Stimulated activated CD4-positive, alpha-beta T cell treated with anti-CD3 and anti-CD28 coated beads, Interleukin-15, amount 100 ng/mL, for 1 hour (primary cell): Measurements from ENCODE around the gene SLC37A1.
A peak's percentile ranks its signal among the peaks of the same experiment; 100 is the strongest.

Experiments
- DNase-seq, 2 donors: peaks; one replicate each; pipeline ENCODE4 v3.0.0-alpha.2; 2020; ENCODE audit warnings: low read depth in 1 of 2, low spot score in 1 of 2

SLC37A1 gene

DNA sequence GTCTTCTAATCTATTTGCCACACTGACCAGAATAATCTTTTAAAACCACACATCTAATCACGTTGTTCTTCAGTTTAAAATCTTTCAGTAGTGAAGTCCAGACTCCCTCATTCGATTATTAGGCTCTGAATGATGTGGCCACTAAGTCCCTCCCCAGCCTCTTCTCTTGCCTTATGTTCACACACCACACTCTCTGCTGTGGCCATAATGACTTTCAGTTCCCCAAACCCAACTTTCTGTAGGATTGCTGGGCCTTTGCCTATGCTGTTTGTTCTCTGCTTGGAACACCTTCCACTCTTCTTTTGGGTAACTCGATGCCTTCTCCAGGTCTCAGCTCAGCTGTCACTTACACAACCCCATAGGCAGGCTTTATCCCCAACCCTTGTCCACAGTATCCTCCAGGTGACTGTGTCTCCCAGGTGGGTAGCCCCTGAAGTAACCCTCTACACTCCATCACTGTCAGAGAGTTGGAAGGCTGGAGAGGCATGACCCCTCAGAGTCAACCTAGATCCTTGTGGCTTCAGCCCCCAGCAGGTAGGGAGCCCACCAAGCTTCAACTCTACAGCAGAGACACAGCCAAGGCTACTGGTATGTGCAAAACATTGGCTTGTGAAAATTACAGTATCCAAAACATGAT, 8.4 kb upstream of the SLC37A1 start:
- no peak for DNase-seq

DNA sequence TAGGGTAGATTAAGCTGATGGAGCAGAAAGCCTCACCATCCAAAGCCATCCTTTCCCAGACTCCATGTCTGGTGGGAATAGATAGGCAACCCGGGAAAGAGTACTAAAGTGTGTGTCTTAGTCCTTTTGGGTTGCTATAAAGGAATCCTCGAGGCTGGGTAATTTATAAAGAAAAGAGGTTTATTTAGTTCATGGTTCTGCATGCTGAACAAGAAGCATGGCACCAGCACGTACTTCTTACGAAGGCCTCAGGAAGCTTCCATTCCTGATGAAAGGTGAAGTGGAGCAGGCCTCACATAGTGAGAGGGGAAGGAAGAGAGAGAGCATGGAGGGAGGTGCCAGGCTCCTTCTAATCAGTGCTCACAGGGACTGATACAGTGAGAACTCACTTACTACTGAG, 6.2 kb upstream of the SLC37A1 start:
- no peak for DNase-seq

DNA sequence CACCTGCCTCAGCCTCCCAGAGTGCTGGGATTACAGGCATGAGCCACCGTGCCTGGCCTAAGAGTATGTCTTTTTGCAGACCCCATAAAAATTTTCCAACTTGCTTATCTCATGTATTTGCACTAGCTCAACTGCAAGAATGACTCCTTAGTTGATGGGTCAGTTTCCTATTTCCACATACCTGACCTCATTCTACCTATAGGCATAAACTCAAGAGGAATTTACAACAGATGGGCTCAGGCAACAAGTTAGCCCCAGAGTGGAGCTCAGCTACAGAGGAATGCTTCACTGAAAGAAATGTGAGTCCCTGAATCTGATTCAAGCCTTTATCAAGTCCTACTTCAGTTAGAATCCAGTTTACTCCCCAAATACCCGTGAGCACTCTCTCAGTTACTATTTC, 5.3 kb upstream of the SLC37A1 start:
- no peak for DNase-seq

DNA sequence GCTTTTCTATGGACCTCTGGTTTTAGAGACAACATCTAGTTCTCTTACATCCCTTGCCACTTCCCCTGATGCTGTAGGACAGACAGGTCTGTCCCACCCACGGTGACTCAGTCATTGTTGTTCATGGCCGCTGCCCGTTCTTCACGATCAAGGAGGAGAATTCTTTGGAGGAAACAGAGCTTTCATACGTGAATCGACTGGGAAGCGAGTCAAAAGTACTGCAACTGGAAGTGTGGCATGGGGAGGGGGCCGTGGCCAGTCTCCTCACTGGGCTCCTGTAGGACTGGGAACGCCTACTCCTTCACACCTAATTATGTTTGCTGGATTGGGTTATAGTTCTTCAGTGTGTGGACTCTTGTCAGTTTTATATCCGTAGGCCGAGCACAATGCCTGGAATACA, 4.4 kb upstream of the SLC37A1 start:
- DNase-seq, result no peak

DNA sequence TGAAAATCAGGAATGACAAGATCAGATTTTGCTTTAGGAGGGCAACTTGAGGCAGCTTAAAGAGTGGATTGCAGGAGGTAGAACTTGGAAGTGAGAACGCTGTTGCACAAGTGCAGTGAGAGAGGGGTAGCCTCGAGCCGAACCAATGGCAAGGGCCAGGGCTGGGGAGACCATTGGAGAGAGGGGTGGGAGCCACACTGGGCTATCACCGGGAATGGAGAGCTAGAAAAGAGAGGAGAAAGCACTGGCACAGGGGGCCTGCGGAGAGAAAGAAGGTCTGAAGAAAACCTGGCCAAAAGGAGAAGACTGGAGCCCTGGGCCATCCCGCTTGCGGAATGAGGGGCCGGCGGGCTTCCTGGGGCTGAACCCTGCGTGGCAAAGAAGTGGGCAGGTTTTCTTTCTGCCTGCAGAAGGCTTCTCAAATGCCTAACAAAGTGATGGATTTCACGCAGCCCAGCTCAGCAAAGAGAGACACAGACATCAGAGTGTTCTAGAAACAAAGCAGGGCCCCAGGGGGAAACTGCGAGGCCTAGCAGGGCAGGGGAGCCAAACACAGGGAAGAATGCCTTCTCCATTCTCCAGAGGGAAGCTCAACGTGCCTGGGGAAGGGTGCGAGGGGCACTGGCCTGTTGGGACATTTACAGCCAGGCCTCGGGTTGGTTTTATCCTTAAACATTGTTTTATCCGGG, 1.2 kb upstream of the SLC37A1 start:
- DNase-seq, result no peak

DNA sequence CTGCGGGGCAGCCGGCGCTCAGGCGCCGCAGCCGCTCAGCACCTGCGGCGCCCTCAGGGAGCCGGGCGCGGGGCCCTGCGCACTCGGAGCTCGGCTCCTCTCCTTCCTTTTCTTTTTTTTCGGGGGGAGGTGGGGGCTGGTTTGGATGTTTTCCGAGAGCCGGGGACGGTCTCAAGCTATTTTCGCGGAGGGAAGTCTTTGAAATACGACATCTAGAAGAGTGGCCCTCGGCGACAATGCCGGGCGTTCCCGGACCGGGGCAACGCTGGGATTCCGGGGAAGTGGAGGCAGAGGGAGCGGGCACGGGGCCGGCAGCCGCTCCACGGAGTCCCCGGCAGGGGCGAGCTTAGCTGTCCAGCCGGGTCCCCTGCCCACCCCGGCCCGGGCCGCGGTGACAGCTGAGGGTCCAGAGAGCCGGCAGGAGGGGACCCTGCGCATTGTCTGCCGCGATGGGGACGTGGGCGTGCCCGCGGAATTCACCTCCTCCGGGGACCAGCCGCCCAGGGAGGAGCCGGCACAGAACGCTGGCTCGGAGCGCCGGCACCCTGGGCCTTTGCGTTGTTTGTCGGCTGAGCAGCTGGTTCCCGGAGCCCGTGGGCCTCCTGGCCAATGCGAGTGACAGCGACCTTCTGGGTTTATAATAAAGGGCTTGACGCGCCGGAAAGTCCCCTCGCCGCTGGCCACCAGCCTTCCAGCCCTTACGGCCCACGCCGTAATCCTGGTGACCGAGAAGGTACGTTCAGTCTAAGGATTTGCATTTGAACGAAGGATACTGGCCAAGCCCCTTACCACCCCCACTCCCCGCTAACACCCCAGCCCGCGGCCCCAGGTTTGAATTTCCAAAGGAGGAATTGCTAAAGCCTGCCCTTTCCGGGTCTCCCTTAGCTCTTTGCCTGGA, 582 bp downstream of the SLC37A1 start:
- DNase-seq, result peak in 1 of 2 donors; percentile 64

DNA sequence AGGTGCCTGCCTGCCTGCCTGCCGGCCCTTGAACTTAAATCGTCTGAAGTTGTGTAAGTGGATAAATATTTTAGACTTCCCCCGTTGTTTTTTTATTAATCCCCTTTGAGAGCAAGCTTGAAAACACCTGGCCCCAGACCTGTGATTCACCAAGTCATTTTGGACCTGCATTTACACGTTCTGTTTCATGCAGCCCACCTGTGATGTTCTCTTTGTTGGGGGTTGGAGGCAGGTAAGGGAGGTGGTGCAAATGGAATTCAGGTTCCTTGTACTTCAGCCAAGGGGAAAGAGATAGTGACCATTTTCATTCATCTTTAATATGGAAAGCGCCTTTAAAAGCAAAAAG, 1.2 kb downstream of the SLC37A1 start:
- DNase-seq, result no peak

DNA sequence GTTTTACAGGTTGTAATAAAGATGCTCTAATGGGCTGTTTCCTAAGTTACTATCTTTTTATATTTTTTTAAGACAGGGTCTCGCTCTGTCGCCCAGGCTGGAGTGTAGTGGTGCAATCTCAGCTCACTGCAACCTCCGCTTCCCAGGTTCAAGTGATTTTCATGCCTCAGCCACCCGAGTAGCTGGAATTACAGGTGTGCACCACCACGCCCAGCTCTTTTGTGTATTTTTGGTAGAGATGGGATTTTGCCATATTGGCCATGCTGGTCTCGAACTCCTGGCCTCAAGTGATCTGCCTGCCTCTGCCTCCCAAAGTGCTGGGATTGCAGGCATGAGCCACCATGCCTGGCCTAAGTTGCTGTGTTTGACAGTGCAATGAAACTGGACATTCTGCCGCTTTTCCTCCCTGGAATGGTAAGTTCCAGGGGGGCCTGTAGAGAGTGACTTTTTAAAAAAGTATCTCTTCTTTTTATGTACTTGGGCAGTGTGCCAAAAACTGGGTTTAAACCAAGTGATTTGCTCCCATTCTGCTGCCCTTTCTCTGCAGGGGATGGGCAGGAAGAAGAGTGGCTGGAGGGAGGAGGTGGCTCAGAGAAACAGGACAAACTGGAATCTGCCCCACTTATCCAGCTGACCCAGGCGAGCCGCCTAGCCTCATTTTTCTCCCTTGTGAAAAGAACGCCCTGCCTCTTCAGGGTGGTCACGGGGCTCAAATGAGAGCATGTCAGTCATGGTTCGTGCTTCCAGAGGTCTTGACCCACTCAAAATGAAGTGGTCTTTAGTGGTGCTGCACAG, 2.3 kb downstream of the SLC37A1 start:
- DNase-seq, result no peak

DNA sequence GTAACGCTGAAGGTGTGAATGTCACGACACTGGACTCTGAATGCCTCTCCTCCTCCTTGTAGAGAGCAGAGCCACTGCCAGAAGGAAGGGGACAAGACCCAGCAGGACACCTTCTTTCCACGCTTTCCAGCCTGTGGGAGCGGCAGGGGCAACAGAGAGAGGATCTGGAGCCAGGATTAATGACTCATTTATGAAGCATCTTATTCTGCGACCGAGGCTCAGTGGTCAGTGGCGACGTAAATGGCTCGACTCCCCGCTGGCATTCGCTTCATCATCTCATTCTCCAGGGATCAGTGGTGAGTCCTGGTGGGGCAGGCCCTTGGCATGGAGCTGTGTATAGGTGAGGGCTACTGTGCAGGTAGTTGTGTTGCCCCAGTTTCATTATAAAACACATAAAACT, 4.6 kb downstream of the SLC37A1 start:
- no peak for DNase-seq

DNA sequence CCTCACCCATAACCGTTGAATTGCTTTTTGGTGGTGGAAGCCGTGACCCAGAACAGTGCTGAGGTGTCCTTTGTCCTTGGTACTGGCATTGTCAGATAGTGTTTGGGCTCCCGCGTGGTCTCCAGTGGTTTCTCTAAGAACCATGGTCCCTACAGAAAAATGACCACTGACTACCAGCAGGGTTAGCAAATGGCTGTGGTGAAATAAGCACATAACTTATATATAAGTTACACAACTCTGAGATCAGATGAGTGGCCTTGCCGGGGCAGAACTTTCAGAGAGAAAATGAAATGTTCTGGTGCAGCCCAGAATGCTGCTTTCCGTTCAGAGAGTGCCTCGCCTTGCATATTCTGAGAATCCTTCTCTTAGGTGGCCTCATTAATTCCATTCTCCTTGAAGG, 5.0 kb downstream of the SLC37A1 start:
- no peak for DNase-seq

DNA sequence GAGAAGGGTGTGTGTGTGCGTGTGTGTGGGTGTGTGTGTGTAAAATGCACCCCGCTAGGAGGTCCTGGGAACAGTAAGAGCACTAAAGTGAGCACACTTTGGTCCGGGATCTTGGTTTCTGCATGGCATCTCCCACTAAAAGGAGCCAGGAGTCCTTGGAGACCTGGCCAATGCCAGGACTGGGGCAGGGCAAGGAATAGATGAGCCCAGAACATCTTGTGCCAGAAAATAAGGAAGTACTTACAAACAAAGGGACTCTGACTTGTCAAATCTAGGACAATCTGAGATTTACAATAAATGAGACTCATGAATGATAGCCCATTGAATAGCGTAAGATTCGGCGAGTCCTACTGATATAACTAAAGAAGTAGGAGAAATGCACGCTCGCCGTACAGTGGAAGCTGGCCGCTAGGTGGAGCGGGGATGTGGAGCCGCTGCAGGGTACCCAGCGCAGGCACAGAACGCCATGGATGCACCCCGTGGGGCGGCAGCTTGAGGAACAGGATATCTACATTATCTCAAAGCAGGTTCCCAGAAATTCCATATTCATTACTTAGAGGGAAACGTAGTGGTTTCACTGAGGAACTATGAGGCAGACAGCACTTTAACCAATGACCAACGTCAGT, 7.1 kb downstream of the SLC37A1 start:
- DNase-seq, result no peak

DNA sequence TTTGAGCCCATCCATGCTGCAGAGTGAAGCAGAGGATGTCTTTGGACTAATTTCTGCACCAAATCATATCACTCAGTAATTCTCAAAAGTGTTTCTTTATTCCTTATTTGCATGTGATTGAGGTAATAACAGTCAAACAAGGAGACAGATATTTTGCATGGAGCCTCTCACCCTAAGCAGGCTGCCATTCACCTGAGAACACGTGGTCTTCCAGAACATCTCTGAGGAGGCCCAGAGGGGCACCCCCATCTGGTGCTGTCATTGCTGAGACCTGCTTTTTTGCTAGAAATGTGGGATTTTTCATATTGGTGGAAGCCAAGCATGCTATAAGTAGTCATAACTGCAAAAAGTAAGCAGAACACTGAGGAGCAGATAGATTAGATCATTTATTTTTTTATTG, 7.7 kb downstream of the SLC37A1 start:
- DNase-seq, result no peak

DNA sequence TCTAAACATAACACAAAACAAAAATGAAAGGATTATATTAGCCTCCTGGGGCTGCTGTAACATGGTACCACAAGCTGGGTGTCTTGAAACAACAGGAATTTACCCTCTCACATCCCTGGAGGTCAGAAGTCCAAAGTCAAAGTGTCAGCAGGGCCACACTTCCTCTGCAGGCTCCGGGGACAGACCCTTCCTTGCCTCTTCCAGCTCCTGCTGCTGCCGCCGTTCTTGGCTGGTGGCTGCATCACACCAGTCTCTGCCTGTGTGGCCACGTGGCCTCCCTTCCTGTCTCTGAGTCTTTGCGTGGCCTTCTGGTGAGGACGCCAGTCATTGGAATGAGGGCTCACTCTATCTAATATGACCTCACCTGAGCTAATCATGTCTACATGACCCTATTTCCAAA, 8.2 kb downstream of the SLC37A1 start:
- no peak for DNase-seq

DNA sequence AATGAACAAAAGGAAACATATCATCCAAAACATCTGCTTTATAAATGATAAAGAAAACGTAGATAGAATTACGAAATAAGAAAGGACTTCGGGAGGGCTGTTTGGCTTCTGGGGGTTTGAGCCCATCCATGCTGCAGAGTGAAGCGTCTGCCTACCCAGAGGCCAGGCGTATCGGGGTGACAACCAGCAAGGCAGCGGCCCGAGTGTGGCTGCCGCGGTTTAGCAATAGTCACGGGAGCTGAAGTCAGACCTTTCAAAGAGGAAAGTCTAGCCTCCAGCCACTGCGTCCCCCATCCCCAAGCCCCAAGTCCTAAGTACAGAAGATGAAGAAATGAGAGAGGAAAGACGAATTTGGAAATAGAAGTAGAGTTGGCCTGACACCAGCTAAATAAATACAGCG, 8.6 kb downstream of the SLC37A1 start:
- DNase-seq, result no peak

DNA sequence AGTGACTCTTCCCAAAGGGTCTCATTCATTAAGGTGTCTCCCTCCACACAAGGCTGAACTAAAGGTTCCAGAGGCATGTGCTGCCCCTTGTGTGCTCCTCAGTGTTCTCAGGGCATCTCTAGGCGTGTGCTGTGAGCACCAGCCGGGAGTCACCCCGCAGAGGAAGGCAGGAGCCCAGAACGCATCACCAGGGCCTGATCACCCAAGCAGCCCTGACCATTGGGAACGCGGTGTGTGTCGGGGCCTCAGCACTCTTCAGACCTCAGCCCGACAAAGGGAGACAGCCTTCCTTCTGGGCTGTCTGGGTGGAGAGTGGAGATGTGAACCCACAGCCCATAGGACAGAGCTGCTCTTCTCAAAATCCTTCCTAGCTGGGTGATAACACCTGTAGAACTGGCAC, 9.1 kb downstream of the SLC37A1 start:
- DNase-seq, result no peak

DNA sequence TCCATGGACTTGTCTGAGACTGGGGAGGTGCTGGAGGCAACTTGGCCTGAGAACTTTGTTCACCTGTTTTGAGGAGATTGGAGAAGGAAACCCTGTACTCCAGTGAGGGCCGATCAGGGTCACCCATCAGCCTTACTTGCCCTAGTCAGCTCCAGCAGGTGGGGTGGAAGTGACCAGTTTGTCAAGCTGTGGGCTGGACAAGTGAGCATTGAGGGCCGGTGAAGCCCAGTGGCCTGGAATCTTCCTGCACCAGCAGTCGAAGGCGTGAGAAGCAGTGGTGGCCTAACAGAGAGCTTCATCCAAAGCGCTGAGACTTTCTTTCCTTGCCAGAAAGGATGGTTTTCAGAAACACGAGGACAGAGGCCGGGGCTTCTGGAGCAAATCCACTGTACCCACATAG, 9.6 kb downstream of the SLC37A1 start:
- DNase-seq, result no peak

DNA sequence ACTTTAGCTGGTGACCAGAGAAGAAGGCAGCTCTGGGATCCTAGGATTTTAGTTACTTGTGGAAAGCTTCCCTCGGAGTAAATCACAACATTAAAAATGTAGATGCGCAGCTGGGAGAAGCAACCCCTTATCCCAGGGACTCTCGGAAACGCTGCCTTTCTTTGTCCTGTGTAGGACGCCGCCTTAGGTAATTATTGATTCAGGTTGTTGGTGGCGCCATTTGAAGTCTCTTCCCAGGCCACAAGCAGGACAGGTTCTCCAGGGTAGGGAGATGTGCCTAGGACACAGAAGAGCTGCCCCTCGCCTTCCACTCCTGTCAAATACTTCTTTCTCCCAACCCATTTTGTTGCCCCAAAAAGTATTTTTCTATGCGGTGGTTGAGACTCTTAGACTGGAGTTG, 10.3 kb downstream of the SLC37A1 start:
- DNase-seq, result no peak

DNA sequence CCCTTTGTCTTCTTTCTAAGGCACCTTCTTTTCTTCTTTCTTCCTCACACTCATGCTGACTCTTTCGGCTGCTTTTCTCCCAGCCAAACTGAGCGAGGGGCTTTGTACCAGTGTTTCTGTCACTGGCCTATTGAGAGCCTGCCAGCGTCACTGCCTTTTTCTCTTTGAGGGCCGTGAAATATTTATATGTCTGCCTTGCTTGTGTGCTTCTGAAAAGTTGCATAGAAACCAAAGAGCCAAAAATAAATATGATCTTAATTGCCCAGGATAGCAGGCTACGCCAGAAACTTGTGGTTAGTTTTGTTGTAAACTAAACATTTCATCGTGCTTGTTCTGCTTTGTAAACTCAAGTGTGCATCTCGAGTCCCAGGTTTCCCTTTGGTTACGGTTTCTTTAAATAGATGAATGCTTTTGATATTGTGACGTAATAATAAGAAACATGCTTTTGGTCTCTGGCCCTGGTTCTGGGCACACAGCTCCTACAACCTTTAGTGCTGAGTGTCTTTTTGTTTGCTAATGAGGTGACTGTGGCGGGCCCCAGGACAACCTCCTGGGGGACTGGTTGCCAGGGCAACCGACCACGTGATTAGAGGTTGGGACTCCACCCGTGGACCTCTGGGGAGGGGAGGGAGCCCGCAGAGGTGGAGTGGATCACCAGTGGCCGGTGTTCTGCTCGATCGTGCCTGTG, 10.8 kb downstream of the SLC37A1 start:
- no peak for DNase-seq

DNA sequence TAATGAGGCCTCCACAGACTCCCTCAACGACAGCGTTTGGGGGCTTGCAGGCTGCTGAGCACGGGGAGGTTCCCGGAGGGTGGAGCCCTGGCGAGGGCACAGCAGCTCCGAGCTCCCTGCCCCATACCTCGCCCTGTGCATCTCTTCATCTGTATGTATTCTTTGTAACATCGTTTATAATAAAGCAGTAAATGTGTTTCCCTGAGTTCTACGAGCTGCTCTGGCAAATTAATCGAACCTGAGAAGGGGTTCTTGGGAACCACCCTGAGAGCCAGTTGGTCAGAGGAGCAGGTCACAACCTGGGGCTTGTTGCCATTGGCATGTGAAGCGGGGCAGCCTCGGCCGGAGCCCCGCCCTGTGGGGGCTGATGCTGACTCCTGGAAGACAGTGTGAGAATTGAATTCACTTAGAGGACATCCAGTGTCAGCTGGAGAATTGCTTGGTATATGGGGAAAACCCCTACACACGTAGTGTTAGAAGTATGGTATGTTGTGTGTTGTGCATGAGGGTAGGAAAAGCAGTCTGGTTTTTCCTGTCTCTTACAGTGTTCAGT, 11.5 kb downstream of the SLC37A1 start:
- no peak for DNase-seq

DNA sequence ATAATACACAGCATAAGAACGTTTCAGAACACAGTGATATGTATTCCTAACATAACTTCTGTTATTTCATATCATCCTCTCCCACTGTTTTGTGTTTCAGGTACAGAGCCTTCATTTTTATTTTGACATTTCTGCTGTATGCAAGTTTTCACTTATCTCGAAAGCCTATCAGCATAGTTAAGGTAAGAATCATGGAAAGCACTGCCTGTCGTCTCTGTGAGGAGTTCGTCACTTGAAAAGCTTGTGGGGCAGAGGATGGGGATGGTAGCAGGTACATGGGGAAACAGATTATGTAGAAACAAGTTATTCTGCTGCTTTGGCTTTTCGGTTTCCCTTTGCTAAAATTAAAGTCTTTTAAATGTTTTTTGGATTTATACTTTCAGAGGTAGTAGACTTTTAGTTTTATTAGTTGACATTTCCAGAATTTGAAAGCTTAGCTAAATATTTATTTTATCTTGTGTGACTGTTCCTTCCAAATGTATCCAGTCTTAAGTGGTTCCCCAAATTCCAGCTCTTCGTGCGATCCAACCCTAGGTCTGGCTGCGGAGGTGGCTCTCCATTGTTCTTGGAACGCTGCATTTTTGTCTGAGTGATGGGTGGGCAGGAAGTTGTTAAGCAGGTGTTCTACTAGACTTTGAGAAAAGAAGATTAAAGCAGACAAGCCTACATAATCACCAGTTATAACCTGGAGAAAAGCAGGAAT, 12.2 kb downstream of the SLC37A1 start:
- DNase-seq, result no peak
